Caco-2 (cell line): ENCODE results near the gene SPART. TPM values are rescaled to one million over a fixed set of nuclear protein-coding genes. Genes with fewer than 3 reads are reported as not detected.

Experiments
- BruUV-seq: library from RNA; stranded (reverse); fragments of 400-500 nt; replicated peaks from 2 replicates; lab custom pipeline; 2021; lab: Mats Ljungman, UMichigan
- CTCF ChIA-PET: fragments of 300-600 bp; sonication (Branson Sonifier 250); formaldehyde crosslinking; loops from one replicate; lab custom pipeline; 2022; ENCODE audit warnings: antibody characterized with exemption; lab: Charles Lee
- POLR2A ChIA-PET: fragments of 300-600 bp; sonication (Branson Sonifier 250); formaldehyde crosslinking; loops from one replicate; lab custom pipeline; 2022; ENCODE audit warnings: antibody characterized with exemption; lab: Charles Lee
- DNase-seq, 2 experiments: peaks; one replicate each; pipeline versions ENCODE4 v3.0.0 to v3.0.0-alpha.2; 2020 to 2022
- H3K27me3 ChIP-seq: replicated peaks from 2 replicates; pipeline ENCODE4 v1.6.0; 2011; ENCODE audit warnings: low read length; ENCODE audit not compliant: control insufficient read depth, insufficient read depth
- H3K36me3 ChIP-seq: 2 replicates; pipeline ENCODE4 v1.5.1; 2011; ENCODE audit warnings: low read length; ENCODE audit not compliant: control insufficient read depth, insufficient read depth
- H3K4me1 ChIP-seq: fragments of 250-450 bp; sonication (Bioruptor Pico); 2 replicates; pipeline ENCODE4 v1.5.1; 2020; ENCODE audit warnings: mild to moderate bottlenecking
- H3K4me3 ChIP-seq: 2 replicates; pipeline ENCODE4 v1.5.1; 2011; ENCODE audit warnings: low read depth, mild to moderate bottlenecking, control low read depth, low read length
- H3K9me3 ChIP-seq: fragments of 250-450 bp; sonication (Bioruptor Pico); 2 replicates; pipeline ENCODE4 v1.5.1; 2020; ENCODE audit warnings: mild to moderate bottlenecking, moderate library complexity
- H3K27ac Mint-ChIP-seq: one replicate; pipeline ENCODE4 v1.8.0; 2022; ENCODE audit warnings: mixed read lengths; ENCODE audit not compliant: unreplicated experiment
- H3K27me3 Mint-ChIP-seq: one replicate; pipeline ENCODE4 v1.8.0; 2022; ENCODE audit warnings: mixed read lengths; ENCODE audit not compliant: insufficient read depth, unreplicated experiment
- H3K36me3 Mint-ChIP-seq: one replicate; pipeline ENCODE4 v1.8.0; 2022; ENCODE audit warnings: mild to moderate bottlenecking, mixed read lengths; ENCODE audit not compliant: insufficient read depth, unreplicated experiment
- H3K4me1 Mint-ChIP-seq: one replicate; pipeline ENCODE4 v1.8.0; 2022; ENCODE audit warnings: low read depth, mixed read lengths; ENCODE audit not compliant: unreplicated experiment
- H3K4me3 Mint-ChIP-seq: one replicate; pipeline ENCODE4 v1.8.0; 2022; ENCODE audit warnings: mild to moderate bottlenecking, moderate library complexity, mixed read lengths; ENCODE audit not compliant: unreplicated experiment
- H3K9me3 Mint-ChIP-seq: one replicate; pipeline ENCODE4 v1.8.0; 2022; ENCODE audit warnings: mixed read lengths; ENCODE audit not compliant: unreplicated experiment
- intact Hi-C: fragments of 100-400 bp; cut with micrococcal nuclease; formaldehyde crosslinking; loops from one replicate; pipeline ENCODE4 v1.10.0; 2022; ENCODE audit not compliant: unreplicated experiment
- total RNA-seq: library from RNA; stranded (reverse); gene quantifications from 2 replicates; pipeline ENCODE4 v1.2.3, GENCODE V29; 2022
- TF ChIP-seq, protein P1 (sequence below), 2 experiments: fragments of 200-600 bp in 1 of 2; IDR thresholded peaks; 1 replicate in 1 of 2; 2 replicates in 1 of 2; pipeline versions ENCODE4 v1.5.1 to v1.8.0; 2011 to 2022; ENCODE audit warnings: antibody characterized with exemption in 1 of 2, control low read depth in 1 of 2, inconsistent platforms in 1 of 2, low read depth in 1 of 2, low read length in 1 of 2, mild to moderate bottlenecking in 1 of 2, moderate library complexity in 1 of 2; ENCODE audit not compliant: insufficient read depth in 1 of 2, severe bottlenecking in 1 of 2, unreplicated experiment in 1 of 2

SPART gene
- total RNA-seq, 1 experiment from 2014 or later: not detected

- peaks cover 5% of the 10 kb centered on the region for H3K9me3 Mint-ChIP-seq
- peaks cover 4% of the 10 kb centered on the region for H3K27me3 Mint-ChIP-seq
- H3K4me3 Mint-ChIP-seq: no peak overlapping the region
- Histone ChIP-seq H3K4me1 (no peaks in the 10 kb centered on the region), H3K36me3 (no peaks in the 10 kb centered on the region), H3K27me3 (no peaks in the 10 kb centered on the region), H3K4me3 (no peak overlapping the region), H3K9me3 (no peaks in the 10 kb centered on the region)
- DNase-seq: no peak
- H3K36me3 Mint-ChIP-seq: no peaks in the 10 kb centered on the region
- no peak overlapping the region for H3K27ac Mint-ChIP-seq
- no peaks in the 10 kb centered on the region for H3K4me1 Mint-ChIP-seq
- BruUV-seq: no TSS peak
- intact Hi-C loops: no loop called here
- ChIA-PET POLR2A (no interaction called here), CTCF (no interaction called here)
- TF ChIP-seq, protein P1, sequence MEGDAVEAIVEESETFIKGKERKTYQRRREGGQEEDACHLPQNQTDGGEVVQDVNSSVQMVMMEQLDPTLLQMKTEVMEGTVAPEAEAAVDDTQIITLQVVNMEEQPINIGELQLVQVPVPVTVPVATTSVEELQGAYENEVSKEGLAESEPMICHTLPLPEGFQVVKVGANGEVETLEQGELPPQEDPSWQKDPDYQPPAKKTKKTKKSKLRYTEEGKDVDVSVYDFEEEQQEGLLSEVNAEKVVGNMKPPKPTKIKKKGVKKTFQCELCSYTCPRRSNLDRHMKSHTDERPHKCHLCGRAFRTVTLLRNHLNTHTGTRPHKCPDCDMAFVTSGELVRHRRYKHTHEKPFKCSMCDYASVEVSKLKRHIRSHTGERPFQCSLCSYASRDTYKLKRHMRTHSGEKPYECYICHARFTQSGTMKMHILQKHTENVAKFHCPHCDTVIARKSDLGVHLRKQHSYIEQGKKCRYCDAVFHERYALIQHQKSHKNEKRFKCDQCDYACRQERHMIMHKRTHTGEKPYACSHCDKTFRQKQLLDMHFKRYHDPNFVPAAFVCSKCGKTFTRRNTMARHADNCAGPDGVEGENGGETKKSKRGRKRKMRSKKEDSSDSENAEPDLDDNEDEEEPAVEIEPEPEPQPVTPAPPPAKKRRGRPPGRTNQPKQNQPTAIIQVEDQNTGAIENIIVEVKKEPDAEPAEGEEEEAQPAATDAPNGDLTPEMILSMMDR (IDR thresholded peaks at IDR 0.05; ENCODE audit: insufficient read depth in 1 of 2, low read depth in 1 of 2, low read length in 1 of 2, severe bottlenecking in 1 of 2, unreplicated experiment in 1 of 2): no peak
Measured at GRCh38 chr13:36341718-36342117, 4.5 kb downstream of the SPART start.

GRCh38 chr13:36339600-36340155 lies 6.5 kb downstream of the SPART start:
- no peaks in the 10 kb centered on the region for H3K36me3 Mint-ChIP-seq
- Histone ChIP-seq H3K9me3 (no peaks in the 10 kb centered on the region), H3K27me3 (no peaks in the 10 kb centered on the region), H3K4me1 (no peaks in the 10 kb centered on the region), H3K4me3 (no peak overlapping the region), H3K36me3 (no peaks in the 10 kb centered on the region)
- TF ChIP-seq, protein P1 (IDR thresholded peaks at IDR 0.05; ENCODE audit: insufficient read depth in 1 of 2, low read depth in 1 of 2, low read length in 1 of 2, severe bottlenecking in 1 of 2, unreplicated experiment in 1 of 2): no peak
- no peaks in the 10 kb centered on the region for H3K4me1 Mint-ChIP-seq
- no peak for DNase-seq
- POLR2A ChIA-PET: no interaction called here
- CTCF ChIA-PET: no interaction called here
- H3K27ac Mint-ChIP-seq: no peak overlapping the region
- BruUV-seq: no TSS peak
- H3K9me3 Mint-ChIP-seq: peaks cover 5% of the 10 kb centered on the region
- no peak overlapping the region for H3K4me3 Mint-ChIP-seq
- intact Hi-C loops: no loop called here
- H3K27me3 Mint-ChIP-seq: peaks cover 4% of the 10 kb centered on the region

- Mint-ChIP-seq H3K27ac (no peak overlapping the region), H3K4me3 (no peak overlapping the region), H3K4me1 (no peaks in the 10 kb centered on the region), H3K36me3 (no peaks in the 10 kb centered on the region), H3K27me3 (peaks cover 10% of the 10 kb centered on the region), H3K9me3 (no peaks in the 10 kb centered on the region)
- no peaks in the 10 kb centered on the region for H3K9me3 ChIP-seq
- BruUV-seq: no TSS peak
- no peak for DNase-seq
- ChIA-PET POLR2A (no interaction called here), CTCF (no interaction called here)
- no peaks in the 10 kb centered on the region for H3K27me3 ChIP-seq
- no peak overlapping the region for H3K4me3 ChIP-seq
- no peaks in the 10 kb centered on the region for H3K36me3 ChIP-seq
- H3K4me1 ChIP-seq: no peaks in the 10 kb centered on the region
- intact Hi-C loops: no loop called here
- TF ChIP-seq, protein P1 (IDR thresholded peaks at IDR 0.05; ENCODE audit: insufficient read depth in 1 of 2, low read depth in 1 of 2, low read length in 1 of 2, severe bottlenecking in 1 of 2, unreplicated experiment in 1 of 2): no peak
Measured at GRCh38 chr13:36337938-36338641, 8.1 kb downstream of the SPART start.
